HTR-8/SVneo (cell line): ENCODE data around the gene MYOCD.
A peak's percentile ranks its signal among the peaks of the same experiment; 100 is the strongest.

ENCODE experiments used
- DNase-seq: peaks from one replicate; pipeline ENCODE4 v3.0.0; 2011; ENCODE audit warnings: low spot score, mixed read lengths; ENCODE audit not compliant: insufficient read length
- FAIRE-seq: peaks from 2 replicates; lab custom pipeline; 2011; peaks lifted over from hg19 to GRCh38; lab: Jason Lieb, UNC

MYOCD gene

DNA sequence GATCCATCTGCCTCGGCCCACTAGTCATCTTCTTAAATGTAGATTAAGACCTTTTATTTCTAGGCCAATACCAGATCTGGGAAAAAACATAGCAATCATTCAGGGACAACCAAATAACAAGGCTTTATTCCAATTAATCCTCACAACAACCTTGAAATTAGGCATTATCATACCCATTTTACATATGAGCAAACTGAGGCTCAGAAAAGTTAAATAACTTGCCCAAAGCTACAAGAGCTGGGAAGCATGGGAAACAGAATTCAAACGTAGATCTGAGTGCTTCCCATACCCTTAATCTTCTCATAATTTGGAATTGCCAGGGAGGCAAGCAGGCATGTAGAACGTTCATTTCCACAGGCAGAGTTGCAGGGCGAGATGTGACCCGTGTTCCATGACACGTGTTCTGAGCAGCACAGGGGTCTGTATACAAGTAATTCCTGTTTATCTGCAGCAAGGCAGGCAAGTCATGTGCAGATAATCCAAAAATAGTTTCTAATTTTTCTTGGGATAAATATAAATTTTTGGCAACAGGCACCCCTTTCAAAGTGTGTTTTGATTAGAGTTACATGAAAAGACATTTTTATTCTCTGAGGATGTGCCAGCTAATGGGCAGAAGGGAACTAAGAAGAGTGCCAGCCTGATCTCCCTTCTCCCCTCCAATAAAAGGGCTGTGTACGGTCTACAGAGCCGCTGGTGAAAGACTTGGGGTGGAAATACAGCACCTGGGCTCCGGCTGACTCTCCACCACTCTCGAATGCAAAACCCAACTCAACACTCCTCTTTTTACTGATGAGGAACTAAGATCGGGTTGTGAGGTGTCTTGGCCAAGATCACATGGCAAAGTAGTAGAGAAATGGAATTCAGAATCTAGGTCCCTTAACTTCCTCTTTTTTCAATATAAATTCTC is 27.7 kb upstream of the MYOCD start:
- DNase-seq, result no peak
- FAIRE-seq, result no peak

DNA sequence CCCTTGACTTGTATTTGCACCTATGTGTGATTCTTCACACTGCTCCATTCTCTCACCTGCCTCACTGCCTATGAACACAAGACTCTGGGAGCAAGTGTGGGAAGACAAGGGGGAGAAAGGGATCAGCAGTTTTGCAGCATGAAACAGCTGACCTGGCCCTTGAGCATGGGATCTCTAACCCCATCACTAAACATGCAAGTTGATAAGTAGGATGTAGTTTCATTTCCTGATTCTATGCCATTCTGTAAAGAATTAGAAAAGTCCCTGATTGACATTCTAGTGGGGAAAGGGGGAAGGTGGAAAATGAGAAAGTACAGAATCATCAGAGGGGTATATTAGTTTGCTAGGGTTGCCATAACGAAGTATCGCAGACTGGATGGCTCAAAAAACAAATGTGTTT is 25.3 kb upstream of the MYOCD start:
- FAIRE-seq (no peak), DNase-seq (no peak)

DNA sequence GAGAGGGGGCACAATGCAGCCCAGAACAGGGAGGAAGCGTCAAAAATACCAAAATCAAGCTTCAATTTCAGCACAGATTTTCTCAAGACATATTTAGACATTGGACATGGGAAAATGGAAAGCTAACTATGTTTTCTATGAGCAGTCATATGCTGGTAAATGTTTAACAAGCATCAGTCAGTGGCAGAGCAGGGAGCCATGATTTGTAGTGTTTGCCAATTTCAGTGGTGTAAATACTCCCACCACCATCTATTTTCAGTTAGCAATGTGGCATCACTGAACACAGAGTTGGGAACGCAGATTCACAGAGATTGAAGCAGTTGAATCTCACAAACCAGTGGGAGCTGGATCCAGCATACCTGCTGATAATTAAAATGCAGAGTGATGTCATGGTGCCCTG is 24.6 kb upstream of the MYOCD start:
- no peak for DNase-seq
- no peak for FAIRE-seq

DNA sequence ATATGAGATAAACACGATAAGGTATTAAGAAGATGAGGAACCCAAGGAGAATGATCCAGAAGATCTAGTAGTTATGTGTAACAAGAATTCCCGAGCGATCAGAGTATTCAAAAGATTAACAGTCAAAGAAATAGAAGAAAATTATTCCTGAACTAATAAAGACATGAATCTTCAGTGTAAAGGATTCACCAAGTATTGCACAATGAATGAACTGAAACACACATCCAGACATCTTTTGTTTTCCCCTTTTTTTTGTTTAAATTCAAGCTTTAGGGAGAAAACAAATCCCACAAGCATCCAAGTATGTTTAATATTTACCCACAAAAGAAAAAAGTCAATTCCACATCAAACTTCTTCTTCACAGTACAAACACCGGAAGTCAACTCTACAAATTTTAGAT is 23.7 kb upstream of the MYOCD start:
- DNase-seq, result no peak
- no peak for FAIRE-seq

DNA sequence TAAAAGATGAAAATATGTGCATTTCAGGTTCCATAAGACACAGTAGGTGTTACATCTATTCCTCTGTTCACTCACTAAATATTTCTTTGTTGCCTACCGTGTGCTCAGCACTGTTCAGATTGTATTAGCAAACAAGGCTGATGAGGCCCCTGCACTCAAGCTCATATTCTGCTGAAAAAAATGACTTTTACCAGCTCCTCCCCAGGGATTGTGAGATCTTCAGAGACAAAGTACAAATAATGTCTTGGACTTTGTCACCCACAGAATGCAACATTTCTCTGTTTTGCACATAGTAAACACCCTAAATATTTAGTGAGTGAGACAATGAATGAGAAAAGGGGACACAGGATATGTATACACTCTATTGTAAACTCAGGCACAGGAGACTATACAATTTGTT is 21.9 kb upstream of the MYOCD start:
- no peak for DNase-seq
- FAIRE-seq, result no peak

DNA sequence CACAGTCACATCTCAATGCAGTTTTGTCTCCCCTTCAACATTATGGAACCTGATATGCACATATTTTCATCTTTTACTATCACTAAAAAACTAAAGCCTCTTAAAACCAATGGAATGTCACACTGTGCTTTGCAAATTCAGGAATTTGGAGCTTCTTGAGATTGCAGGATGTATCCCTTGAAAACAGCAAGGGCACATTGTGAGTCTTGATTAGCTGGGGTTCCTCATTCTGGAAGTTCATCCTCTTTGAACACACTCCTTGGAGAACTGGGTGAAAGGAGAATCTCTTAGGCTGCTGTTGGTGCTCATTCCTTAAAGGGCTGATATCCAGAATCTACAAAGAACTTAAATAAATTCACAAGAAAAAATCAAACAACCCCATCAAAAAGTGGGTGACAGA is 21.1 kb upstream of the MYOCD start:
- FAIRE-seq, result no peak
- no peak for DNase-seq

DNA sequence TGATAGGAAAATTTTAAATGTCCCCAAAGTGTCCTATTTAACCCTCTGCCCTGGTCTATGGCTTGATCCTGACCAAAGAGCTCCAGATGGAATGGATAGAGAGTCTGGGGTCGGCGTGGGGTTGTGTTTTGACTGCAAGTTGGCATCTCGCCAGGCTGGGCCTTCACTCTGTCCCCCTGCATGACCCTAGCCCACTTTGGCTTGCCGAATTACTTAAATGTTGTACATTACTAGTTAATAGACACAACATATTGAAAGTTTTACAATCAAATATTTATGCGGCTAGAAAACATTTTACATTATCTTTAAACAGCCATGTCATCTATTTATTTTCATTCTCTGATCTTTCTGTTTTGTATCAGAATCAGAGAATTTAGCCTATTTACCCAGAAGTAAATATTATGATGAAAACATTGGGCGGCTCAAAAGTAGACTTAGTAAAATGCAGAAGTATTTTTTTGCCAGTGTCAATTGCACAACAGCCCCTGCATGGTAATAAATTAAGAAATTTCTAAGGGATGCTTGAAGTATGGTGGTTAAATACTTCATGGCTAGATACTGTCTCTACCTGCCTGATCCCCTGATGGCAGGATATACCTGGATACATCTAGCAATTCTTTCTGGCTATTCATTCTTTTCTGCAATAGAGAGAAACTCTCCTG is 18.8 kb upstream of the MYOCD start:
- DNase-seq (no peak), FAIRE-seq (no peak)

DNA sequence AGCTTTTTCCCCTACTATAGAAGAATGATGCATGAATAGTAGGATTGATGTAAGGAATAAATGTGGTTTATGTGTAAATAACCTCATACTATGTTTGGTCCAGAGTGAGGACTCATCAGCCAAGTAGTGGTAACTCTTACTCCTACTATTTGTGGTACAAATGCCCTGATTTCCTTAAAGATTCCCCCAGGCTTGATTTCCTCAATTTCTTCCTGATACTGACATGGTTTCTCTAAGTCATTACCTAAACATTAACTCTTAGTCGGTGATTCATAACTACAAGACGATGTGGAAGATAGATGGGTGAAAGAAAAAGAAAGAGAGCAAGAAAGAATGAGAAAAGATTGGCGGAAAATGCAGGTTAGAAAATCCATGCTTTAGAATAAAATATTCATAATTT is 17.2 kb upstream of the MYOCD start:
- FAIRE-seq (no peak), DNase-seq (no peak)

DNA sequence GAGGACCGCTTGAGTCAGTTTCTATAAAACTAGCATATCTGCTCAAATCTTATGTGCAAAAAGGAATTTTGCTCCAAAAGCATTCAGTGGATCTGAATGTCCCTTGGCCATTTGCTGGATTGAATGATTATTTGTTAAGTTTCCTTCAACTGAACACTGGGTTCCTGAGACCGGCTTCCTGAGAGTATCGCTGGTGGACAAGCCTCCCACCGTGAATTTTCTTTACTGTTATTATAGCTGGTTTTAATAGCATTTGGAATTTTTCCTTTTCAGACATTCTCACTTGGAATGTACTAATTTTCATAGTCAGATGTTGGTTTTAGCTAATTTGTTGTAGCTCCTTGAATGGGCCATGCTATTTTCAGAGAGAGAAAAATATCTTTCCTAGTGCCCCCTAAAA is 9.8 kb upstream of the MYOCD start:
- FAIRE-seq, result no peak

DNA sequence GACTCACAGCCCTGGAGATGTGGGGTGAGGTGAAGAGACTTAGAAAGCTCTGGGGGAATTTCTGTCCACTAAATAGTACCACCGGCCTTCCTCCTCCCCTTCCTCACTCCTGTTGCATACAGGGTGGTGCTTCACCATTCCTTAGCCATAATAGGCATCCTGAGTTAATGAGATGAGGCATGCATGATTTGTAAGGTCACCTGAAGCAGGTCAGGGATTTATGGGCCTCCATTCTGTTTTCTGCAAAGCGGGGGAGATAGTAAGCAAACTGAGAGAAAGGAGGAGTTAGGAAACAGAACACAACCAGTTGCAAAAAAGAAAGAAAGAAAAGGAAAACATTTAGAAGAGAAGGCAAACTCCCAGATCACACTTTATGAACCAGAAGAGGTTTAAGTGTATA is 9.3 kb upstream of the MYOCD start:
- FAIRE-seq (no peak), DNase-seq (no peak)

More for the DNA sequence above, 9.8 kb upstream of the MYOCD start:
- no peak for DNase-seq

DNA sequence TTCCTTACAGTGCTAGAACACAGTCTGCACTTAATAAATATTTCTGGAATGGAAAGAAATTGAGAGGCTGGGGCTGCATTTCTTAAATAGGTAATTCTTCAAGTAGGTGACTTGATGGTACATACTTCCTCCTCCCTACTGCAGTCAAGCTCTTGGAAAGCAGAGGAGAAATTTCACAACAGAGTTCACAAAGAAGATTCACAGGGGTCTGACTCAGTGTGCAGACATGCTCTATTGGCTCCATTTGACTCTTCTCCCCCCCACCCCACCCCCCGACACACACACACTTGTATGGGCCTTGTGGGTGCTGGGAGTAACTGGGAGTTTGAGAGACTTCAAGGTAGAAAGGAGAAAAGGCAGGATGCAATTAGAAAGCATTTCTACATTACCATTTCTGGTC is 6.2 kb upstream of the MYOCD start:
- FAIRE-seq (no peak), DNase-seq (no peak)

DNA sequence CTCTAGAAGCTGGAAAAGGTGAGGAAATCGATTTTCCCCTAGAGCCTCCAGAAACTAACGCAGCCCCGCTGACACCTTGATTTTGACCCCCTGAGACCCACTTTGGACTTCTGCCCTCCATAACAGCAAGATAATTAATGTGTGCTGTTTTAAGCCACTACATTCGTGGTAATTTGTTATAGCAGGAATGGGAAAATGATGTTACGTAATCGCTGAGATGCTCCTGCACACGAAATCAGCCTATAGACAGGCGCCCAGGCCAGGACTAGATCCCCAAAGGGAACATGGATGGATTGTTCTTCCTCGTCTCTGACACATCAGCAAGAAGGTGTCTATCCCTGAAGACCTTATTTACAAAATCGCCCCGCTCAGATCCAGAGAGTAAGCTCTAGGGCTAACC is 1.4 kb upstream of the MYOCD start:
- FAIRE-seq (no peak), DNase-seq (no peak)

DNA sequence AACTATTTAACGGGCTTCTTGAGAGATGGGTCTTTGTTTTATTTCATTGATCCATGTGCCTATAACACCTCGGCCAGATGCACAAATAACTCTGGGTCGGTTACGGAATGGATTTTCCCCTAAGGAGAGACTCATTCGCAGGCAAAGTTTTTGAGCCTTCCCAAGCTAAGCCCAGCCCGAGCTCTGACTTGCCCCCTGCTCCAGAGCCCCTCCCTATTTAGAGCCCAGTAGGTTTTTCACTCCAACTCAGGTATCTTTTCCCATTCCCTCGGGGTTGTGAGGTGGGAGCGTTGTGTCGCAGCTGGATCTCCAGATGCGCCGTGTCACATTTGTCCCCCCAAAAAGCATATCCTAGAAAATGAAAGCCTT is 812 bp upstream of the MYOCD start:
- no peak for FAIRE-seq
- DNase-seq, result no peak

DNA sequence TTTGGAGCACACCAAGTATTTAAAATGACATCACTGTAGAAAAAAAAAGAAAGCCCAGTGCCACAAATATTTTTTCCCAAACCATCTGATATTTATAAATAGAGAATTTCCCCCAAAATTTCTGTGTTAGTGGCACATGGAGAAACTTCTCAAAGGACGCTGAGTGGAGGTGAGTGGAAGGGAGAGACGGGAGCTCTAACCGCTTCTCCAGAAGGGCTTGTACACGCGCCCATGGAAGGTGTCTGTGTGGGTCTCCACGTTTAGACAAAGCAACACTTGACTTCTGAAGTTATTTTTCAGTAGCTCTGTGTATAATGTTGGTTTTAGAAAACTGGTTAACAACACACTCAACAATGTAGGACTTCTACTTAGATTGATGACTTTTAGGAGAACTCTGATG is 1.0 kb downstream of the MYOCD start:
- no peak for DNase-seq
- no peak for FAIRE-seq

DNA sequence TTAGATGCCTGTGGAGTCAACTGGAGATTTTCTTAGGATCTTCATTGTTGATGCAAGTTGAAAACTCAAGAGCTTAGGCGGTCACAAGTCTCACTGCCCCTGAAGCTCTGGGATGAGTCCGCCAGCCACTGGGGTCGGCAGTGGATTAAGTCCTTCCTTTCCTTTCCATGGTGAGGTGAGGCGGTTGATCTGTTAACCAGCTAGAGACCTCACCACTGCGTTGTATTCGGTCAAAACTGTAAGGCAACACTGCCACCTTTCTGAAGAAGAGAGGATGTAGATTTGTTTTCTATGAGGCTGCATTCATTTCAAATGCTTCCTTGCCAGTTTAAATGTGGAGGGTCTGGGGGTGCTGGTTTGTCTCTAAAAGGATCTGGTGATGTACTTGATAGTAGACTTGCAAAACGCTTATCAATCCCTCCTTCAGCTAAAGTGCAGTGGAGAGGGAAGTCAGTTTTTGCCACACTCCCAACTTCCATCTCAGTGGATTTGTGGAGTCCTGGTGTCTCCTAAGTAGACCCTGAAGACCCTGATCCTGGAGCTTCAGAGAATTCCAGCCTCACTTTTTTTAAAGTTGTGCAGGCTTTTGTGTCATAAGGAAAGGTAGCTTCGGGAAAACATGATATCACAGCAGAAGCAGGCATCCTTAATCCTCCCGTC is 1.7 kb downstream of the MYOCD start:
- DNase-seq, result peak; percentile 51

DNA sequence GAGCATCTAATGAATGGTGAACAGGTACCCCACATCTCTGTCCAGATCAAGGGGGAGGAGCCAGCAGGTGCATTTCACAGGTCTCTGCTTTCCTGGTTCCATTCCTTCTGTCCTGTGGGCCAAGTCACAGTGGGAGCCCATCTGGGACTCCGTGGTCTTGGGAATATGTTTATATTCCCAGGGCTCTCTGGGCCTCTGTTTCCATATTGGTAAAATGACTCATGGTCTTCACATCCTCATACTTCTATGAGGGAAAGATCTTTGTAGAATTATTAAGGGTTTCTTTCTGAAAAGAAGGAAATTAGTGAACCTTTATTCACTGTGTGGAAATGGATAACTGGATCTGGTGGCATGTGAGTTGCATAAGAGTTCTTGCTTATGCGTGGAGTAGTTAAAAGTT is 6.2 kb downstream of the MYOCD start:
- FAIRE-seq (no peak), DNase-seq (no peak)

More for the DNA sequence above, 1.7 kb downstream of the MYOCD start:
- FAIRE-seq, result no peak

DNA sequence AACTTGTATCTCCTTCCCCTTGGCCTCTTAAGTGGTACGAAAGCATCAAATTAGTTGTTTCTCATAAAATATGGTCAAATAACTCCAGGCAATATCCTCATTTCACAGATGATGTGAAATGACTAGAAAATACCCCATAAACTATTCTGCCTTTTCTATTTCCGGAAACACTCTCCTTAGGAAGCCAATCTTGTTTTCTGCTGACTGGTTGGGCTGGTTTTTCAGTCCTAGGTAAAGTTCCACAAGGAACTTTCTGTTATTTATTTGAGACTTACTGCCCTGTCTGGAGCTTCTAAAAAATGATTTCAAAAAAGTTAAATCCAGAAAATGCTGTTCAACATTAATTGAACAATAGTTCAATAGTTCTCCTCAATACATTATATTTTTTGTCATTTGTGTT is 7.3 kb downstream of the MYOCD start:
- no peak for DNase-seq
- FAIRE-seq, result no peak

DNA sequence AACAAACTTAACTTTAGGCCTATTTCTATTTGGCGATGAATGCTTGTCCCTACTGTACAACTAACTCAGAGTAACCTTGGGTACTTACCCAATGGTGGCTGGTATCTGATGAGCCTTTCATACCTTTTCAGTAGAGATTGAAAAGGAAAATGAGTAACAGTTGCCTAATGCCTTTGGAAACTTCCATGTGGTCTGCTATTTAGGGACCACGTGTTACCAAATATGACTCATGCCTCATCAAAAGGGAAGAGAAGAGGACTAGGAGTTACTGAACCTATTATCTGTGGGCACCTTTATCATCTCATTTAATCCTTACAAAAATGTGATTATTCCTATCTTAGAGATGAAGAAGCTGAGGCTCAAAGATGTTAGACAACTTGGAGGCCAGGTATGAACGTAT is 8.1 kb downstream of the MYOCD start:
- FAIRE-seq, result no peak
- DNase-seq, result no peak

DNA sequence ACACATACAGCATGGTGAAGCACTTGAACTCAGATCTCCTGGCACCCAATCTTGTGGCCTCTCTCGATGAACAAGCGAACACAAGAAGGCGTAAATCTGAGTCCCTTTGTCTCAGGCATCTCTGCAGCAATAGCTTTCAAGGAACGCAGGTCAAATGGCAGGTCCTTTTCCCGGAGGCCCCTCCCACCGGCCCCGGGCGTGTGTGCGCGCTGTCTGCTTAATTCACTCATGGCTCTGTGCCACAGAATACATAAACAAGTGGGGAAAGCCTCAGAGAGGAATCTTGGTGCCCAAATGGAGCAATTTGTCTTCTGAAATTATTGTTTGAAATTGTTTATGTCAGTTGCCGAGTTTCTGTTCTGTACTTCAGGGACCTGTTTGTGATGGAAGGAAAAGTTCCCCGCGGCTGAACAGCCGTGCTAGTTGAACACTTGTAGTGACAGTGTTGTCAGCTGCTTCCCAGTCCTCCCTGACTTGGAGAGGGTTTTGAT is 14.8 kb downstream of the MYOCD start:
- no peak for FAIRE-seq
- DNase-seq, result no peak

DNA sequence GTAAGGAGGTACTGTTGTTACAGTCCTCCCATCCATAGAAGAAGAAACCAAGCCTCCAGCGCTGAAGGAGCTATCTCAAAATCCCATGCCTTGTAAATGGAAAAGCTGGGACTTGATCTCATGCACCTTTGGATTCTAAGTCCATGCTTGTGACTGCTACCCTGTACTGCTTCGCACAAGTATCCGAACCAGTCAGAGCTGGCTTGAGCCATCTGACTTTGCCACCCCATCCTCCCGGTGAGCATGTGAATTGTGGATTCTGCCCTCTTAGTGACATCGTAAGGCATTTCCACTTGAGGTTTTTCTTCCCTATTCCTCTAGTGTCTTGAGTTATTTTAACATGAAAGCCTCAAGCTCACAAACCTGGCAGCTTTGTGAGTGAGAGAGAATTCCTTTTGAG is 15.3 kb downstream of the MYOCD start:
- FAIRE-seq (no peak), DNase-seq (no peak)

DNA sequence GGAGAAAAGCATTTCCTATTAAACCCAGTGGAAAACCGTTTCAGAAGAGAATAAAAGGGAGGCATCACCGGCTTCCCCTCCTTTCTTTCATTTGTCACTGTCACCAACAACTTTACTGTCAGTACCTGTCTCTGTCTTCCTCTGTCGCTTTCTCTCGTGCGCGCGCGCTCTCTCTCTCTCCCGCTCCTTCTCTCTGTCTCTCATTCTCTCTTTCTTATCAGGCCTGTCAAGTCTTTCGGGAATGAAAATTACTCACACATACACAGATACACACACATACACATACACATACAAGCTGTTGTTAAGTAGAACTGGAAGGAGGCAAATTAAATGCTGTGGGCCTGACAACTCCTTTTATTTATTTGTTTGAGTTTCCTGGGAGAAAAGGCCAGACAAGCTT is 17.6 kb downstream of the MYOCD start:
- FAIRE-seq, result no peak
- no peak for DNase-seq
